ENCODE data around the gene BRMS1.
"Not testable (repeated sequence)": the region's sequence is repeated elsewhere in the genome, so short reads cannot be mapped to it uniquely, and the experiment has no call there.

The BRMS1 gene

DNA sequence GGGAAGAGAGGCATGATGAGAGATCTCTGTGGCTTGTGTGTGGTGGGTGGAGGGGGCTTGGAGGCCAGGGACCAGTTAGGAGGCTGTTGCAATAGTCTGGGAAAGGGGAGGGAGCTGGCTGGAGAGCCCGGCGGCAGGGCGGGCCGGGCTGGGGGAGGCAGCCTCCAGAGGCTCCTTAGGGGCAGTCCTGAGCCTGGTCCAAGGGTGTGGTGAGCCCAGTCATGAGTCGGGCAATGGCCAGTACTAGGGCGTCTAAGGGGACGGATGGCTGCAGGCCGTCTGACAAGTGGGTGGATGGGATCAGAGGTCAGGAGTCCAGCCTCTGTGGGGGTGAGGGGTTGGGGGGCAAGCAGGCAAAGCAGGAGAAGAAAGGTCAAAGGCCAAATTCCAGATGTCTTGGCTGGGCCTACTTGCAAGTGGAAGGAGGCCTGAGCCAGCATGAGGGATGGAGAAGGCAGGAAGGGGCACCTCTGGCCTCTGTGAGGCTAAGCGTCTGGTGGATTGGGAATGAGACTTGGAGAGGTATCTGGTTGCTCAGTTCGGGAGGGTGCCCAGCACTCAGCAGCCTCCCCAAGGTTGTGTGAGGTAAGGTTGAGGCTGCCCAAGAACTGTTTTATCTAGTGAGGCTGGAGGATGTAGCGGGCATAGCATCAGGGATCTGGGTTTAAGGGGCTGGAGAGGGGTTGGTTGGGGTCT, 22.0 kb downstream of the BRMS1 start:
- no peak for DNase-seq

DNA sequence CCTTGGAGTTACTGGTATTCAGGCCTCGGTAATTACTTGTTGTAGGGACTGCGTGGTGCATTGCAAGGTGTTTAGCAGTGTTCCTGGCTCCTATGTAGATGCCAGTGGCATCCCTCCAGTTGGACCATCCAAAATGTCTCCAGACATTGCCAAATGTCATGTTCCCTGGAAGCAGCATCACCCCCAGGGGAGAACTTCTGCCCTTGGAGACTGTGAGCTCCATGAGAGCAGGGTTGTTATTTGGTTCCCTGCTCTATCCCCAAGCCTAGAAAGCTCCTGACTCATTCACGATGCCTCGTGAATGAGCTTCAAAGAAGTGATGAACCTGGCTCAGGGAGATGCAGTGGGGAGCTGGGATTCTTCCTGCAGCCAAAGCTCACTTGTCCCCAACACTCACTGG, 23.3 kb downstream of the BRMS1 start:
- peak in 1 of 2 experiments; percentile 19 for DNase-seq

- DNase-seq: not testable (repeated sequence)
Measured at GRCh38 chr11:66320748-66321147, 24.2 kb downstream of the BRMS1 start.

DNA sequence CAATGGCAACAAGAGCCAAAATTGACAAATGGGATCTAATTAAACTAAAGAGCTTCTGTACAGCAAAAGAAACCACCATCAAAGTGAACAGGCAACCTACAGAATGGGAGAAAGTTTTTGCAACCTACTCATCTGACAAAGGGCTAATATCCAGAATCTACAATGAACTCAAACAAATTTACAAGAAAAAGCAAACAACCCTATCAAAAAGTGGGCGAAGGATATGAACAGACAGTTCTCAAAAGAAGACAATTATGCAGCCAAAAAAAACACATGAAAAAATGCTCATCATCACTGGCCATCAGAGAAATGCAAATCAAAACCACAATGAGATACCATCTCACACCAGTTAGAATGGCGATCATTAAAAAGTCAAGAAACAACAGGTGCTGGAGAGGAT, 24.6 kb downstream of the BRMS1 start:
- not testable (repeated sequence) for DNase-seq

DNA sequence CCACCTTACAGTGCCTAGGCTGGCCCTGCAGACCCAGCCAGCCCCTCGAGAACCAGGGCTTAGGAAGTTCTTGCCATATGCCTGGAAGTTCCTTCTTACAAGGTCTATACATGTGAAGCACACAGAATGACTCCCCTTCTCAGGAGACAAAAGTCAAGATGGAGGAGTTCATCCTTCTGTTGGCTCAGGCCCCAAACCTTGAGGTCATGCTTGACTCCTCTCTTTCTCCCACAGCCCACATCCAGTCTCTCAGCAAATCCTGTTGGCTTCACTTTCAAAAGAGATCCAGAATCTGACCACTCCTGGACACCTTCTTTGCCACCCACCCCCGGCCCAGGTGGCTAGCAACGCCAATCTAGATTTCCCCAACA, 26.3 kb downstream of the BRMS1 start:
- no peak for DNase-seq

DNA sequence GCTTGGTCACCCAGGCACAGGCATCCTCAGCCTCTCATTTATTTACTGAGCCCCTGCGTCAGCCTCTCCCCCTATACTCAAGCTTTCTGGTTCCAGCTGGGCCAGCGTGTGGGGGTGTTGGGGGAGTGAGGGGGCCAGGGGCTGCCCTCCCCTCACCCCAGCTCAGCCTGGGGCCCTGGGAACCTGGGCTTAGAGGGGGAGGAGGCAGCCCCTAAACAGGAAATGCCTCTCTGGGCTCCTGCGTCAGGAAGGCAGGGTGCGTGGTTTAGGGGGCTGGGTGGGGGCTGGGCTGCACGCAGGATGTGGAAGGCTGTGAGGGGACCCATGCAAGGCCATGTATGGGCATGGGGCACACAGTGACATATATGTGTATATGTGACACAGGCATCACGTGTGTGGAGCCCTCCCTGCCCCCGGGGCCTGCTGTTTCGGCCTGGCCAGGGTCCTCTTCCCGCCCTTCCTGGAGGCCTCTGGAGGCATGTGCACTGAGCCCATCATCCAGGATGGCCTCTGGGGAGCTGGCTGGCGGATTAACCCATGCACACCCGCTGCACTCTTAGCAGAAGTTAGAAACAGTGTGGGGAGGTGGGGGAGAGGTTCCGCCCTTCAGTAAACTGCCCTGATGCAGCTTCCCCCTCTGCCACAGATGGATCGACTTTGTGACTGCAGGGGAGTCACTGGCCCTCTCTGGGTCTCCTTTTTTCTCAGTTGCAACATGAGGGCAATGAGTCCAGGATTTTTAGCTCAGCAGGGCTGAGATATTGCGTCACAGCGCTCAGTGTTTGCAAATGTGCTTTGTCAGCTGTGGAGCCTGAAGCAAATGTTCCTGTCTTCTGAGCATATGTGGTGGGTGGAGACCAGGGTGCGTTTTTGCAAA, 26.9 kb downstream of the BRMS1 start:
- no peak for DNase-seq

DNA sequence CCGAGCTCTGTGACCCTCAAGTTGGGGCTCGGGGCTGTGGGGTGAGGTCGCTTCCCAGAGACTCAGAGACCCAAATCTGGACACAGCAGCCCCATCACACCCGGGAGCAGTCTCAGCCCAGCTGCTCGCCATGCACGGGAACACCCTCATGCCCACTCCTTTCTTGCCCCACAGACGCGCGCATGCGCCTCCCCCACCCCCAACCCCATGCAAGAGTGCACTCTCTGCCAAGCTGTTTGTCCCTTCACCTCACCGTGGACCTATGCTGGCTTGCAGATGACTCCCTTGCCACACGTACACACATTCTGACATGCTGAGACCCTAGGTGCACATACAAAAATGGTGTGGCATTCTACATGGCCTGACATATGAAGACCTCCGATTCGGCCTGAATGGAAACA, 27.6 kb downstream of the BRMS1 start:
- DNase-seq: no peak

DNA sequence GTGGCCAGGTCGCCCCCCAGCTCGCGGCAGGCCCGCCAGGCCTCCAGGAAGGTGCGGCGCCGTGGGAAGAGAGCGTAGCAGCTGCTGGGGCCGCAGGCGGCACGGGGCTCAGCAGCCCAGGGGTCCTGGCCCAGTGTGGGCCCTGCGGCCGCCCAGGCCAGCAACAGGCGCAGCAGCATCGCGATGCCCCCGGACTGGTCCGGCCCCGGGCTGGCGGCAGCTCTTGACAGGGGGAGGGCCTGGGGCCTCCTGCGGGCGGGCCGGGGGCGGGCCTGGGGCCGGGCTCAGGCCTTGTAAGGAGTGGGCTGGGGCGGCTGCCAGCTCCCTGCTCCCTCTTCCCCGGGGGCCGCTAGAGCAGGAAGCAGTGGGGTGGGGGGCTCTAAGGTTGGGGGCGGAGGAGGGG, 28.1 kb downstream of the BRMS1 start, which contains the start of gene CD248:
TSS of gene CD248 (minus strand) at position 196 of the 403 bp plus-strand sequence. CDS start at position 179, 17 bp downstream.
- DNase-seq: no peak

DNA sequence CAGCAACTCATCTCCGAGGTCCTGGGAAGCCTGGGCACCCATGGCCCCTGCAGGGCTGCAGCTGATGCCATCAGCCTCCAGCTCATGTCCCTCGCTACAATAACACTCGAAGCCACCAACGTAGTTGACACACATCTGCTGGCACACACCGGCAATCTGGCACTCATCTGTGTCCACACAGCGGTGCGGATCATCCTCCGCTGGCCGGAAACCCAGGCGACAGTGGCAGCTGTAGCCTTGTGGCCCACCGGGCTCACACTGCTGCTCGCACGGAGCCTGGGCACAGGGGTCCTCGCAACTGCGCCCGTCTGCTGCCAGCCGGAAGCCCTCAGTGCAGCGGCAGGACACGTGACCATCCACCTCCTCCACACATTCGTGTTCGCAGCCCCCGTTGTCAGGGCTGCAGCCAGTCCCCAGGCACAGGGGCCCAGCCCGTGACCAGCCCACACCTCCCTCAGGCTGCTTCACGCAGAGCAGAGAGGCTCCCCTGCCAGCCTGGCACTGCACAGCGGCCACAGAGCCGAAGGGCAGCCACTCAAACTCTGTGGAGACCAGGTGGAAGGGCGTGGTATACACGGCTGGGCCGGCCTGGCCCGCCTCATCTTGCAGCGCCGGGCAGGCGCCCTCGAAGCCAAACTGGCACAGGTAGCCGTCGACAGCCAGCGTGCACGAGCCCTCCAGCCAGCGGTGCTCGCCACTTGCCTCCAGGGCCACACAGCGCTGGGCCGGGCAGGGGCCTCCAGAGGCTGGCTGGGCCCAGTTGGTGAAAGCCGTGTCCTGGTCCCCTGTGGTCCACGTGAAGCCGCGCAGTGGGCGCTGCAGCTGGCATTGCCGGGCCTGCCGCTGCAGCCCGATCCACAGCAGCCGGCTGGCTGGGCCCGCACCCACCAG, 28.7 kb downstream of the BRMS1 start:
- DNase-seq: no peak

- DNase-seq: no peak
Measured at GRCh38 chr11:66315498-66315885, 29.4 kb downstream of the BRMS1 start.

GRCh38 chr11:66314561-66315497, 30.1 kb downstream of the BRMS1 start:
- DNase-seq: no peak

DNA sequence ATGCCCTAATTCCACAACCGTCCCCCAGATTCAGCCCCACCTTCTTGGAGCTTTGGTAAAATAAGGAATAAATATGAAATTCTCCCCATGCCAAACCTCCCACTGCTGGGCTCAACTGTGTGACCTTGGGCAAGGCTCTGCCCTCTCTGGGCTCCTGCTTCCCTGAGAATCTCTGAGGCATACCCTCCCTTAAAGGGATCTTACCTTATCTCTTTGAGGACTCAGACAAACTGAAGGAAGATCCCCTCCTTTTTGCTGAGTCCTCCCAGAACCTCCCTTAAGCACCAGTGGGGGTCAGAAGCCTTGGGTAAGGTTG, 30.8 kb downstream of the BRMS1 start:
- DNase-seq: no peak

- DNase-seq: no peak
Measured at GRCh38 chr11:66313321-66314185, 31.4 kb downstream of the BRMS1 start.

DNA sequence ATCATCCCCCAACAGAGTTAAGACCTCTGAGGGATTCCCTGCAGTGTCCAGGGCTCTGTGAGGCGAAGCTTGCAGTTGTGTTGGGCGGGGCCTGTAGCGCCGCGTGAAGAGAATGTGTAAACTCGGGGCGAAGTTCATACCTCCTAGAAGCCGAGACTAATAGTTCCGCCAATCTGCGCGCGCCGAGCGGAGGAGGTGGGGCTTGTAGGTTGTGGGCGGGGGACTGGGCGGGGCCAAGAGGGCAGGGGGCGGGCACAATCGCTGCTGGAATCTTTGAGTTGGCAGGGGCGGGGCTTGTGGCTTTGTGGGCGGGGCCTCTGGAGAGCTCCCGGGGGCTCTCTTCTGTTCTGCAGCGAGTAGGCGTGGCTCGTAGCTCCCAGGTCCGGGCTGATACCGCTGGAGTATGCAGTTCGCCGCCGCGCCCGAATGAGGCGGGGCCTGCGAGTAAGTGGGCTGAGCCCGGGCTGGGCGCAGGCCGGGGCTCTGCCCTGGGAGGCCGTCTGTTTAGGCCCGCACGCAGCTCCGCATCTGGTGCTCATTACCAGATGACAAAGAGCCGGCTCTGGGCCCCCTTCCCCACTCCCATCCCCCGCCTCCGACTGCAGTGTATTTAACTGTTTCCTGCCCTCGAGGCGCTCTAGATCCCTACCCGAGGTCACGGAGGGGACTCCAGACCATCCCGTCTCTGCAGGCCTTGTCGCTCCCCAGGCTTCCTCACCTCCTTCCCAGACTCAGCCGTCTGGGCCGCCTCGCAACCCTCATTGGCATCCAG, 32.2 kb downstream of the BRMS1 start:
- peak; percentile 95 to 98 for DNase-seq

GRCh38 chr11:66311965-66312548, 32.8 kb downstream of the BRMS1 start:
- peak; percentile 91 for DNase-seq

DNA sequence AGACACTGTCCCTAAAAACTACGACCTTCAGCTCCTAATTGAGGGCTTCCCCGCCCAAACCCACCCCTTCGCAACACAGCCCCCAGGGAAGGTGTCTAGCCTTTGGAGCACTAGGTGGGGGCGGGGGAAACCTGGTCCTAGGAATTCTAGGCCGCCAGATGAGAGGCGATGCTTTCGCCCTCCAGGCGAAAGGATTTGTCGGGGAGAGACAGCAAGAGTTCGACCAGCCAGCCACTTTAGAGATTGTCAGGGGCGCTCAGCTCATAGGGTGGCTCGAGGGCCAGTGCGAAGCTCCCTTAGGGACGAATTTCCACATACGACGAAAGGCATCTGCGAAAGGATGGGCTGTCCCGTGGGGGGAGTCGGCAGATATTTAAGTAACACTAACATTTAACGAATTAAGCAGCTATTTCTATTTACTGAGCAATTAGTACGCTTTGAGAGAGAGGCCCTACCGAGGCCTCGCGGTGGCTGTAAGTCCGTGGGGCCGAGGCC, 33.4 kb downstream of the BRMS1 start:
- no peak for DNase-seq

GRCh38 chr11:66310803-66311440, 34.0 kb downstream of the BRMS1 start:
- not testable (repeated sequence) for DNase-seq

DNA sequence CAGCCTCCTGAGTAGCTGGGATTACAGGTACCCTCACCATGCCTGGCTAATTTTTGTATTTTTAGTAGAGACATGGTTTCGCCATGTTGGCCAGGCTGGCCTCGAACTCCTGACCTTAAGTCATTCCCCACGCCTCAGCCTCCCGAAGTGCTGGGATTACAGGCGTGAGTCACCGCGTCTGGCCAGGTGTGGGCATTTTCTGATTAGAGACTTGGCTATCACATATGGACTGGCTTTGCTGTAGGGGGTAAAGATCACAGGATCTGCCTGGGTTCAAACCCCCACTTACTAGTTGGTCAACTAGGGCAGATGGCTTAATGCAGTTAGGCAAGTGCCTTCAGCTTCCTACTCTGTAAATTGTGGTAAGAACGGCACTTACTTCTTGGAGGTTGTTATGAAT, 34.6 kb downstream of the BRMS1 start:
- no peak for DNase-seq

DNA sequence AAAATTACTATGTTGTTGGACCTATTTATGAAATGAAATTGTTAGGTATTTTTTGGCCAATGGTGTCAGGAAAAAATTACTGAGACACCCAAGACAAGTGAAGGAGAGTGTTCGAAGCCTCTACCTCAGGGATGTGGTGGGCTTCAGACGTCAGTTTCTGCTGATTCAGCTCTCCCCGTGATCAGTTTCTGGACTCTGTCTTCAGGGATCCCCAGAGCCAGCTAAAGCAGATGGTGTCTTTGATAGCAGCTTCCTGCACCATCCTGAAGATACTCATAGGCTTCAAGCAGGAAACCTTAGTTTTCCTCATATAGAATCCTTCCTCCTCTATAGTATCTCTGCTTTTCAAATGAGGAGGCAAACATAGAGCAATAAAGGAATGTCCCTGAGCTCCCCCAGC, 35.4 kb downstream of the BRMS1 start:
- DNase-seq: no peak
